GM19043 (cell line): ENCODE measurements around the gene GAREM1.
"Not testable (repeated sequence)": the region's sequence is repeated elsewhere in the genome, so short reads cannot be mapped to it uniquely, and the experiment has no call there.

Source experiments
- ATAC-seq: cut with Tn5 transposase; IDR thresholded peaks from one replicate; pipeline ENCODE4 v1.9.1; 2021; ENCODE audit warnings: low read depth; ENCODE audit not compliant: unreplicated experiment

Gene GAREM1

GRCh38 chr18:32372381-32373061 is 98.2 kb downstream of the GAREM1 start:
- ATAC-seq, result no peak

DNA sequence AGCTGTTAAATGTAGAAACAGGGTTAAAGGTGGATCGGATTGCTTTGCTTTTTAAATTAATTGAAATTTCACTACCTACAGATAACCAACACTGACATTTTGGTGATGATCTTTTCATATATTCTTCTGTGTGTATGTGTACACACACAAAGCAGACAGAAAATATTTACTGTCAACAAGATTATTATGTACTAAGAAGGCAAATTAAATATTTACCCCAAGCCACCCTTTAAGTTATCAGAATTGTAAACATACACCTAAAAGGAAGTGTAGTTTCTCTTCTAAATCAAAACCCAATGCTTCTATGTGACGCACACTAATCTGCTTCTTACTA is 98.7 kb downstream of the GAREM1 start:
- no peak for ATAC-seq

DNA sequence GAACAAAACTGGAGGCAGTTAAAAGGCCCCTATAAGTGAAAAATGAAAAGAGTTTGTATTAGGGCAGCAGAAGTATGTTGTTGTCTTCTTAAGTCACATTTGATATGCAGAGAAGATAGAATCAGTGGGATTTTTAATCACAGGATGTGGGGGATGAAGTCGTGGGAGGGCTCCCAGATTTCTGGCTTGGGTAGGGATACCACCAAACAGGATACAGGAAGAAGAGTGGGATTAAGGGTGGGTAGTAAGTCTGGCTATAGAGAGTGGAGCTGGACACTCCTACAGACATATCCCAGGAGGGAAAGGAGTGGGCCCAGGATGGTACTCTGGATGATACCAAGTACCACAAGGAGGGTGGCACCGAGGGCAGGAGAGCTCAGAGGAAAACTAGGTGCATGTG is 99.3 kb downstream of the GAREM1 start:
- no peak for ATAC-seq

DNA sequence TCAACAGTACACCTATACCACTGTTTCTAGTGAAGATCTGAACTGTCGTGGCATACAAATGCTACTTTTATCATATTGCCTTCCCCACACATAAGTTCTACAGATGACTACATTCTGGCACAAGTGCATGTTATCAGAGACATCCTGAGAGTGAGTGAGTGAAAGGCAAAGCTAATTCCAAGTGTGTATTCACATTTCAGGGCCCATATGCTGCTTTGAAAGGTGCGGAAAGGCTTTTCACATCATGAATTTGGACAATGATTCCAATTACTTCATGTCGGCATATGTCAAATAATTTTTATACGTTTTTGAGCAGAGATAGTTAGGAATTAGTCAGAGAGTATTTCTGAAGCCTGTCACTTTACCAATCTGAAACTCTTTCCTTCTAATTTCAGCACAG is 101.7 kb downstream of the GAREM1 start:
- no peak for ATAC-seq

DNA sequence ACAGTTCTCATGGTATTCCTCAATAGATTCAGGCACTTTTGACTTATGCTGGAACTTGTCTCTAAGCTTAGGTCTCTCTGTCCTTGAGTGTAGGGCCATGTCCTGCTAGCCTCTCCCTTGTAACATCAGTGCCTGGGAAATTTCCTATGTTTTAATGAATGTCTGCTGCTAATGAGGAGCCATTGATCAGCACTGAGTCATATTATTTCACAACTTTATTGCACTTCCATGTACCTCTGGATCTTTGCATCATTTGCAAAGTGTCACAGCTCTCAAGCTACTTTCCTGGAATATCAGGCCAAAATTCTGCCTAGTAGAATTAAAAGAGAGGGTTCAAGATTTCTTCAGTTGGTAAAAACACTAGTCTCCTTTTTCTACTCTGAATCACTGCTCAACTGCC is 102.5 kb downstream of the GAREM1 start:
- ATAC-seq, result no peak

GRCh38 chr18:32366586-32367538 is 103.8 kb downstream of the GAREM1 start:
- no peak for ATAC-seq

GRCh38 chr18:32362484-32362883 is 108.2 kb downstream of the GAREM1 start:
- no peak for ATAC-seq

DNA sequence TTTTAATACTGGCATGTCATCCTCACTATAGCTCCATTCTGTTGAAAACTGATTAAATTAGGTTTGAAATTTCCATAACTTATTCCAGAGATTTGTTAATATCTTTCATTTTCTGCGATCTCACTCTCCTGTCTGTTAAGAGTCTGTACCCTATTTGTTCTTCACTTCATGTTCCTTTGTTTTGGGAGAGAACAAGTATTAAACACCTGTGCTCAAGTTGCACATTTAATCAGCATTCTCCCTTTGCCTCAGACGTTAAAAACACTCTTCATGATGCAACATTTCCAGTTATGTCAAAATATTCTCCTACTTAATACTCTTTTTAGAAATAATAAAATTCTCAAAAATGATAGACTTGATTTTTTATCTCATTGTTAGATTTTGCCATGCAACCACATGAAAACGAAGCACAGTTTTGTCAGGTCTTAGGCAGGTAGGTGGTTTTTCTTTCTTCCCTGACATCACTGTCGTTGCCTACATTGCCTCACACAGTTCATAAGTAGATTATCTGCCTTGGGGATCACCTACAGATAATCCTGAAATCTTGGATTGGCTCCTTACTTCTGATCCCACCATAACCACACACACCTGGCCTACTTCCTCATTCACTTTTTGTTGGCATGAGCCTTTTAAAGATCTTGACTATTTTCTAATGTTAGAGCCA is 109.9 kb downstream of the GAREM1 start:
- ATAC-seq, result no peak

GRCh38 chr18:32358529-32358928 is 112.2 kb downstream of the GAREM1 start:
- ATAC-seq, result no peak

DNA sequence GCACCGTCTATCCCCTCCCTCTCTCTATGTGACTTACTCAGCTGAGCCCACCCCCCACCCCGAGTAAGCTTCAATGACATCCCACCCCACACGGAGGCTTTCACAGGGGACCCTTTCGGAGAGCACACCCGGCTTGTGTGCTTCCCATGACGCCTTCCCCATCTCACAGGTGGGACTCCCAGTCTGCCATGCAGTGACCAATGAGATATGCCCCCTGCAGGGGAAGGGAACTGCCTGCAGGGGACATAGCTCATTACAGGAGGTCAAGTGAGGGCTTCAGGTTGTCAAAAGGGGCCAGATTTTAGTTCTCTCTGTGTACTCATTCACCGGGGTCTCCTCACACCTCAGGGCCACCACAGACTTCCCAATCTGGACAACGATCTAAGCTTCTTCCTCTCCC is 112.6 kb downstream of the GAREM1 start:
- ATAC-seq, result no peak

- ATAC-seq, result no peak
These were observed 114.8 kb downstream of the GAREM1 start for GRCh38 chr18:32355896-32356295.

DNA sequence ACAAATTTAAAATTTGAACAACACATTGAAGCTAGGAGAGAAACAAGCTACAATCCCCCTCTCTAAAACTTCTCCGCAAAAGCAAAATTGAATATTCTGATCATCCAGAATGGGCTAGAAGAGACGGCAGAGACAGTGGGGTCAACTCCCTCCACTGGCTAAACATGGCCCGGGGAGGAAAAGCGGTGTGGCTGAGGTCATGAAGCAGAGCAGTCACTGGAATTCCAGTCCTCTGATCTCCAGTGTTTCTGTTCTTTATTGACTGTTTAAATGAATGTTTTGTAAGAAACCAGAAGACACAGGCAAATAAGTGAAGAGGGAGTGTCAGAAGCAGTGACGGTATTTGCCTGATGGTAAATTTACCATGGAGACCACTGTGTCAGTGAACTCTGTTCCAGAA is 116.2 kb downstream of the GAREM1 start:
- no peak for ATAC-seq

DNA sequence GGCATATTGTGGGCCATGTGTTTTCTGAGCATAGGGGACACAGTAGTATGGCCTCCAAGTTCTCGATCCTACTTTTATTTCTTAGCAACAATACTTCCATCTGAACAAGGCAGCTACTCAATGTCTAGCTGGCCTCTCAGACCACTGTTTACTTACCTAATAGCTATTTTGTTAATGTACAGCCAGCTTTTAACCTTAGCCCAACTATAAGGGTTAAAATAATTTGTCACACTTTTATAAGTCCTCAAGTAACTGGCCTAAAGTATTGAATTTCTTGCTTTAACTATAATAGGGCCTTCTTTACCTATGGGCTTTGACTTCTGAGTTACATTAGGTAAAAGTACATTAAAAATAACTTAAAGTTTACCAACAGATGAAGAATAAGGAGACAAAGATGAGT is 117.4 kb downstream of the GAREM1 start:
- ATAC-seq, result no peak

GRCh38 chr18:32351032-32351431 is 119.7 kb downstream of the GAREM1 start:
- no peak for ATAC-seq

DNA sequence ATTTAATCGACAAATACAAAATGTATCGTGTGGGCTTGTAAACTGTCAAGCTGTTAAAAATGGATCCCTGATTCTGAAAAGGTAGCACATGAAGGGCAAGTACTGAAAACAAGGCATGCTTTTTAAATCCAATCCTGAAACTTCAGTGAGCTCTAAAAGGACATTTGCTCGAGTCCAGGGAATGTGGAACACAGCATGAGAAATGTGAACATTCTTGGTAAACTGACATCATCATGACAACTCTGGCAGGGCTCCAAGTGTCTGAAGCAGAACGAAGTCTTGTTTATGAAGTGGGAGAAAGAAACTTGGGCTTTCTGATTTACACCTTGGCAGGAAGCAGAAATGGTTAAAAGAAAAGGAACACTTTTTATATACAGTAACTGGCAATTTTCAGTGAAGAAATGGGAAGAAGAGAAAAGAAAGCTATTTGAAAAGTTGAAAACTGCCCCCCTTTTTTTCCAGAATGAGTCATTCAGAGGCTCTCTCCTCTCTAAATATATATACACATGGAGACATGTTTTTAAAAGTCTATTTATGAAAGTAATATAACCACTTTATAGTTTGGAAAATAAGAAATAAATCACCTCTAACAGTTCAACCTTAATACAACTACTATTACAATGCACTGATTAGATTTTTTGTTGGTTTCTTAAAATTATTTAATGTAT is 120.8 kb downstream of the GAREM1 start:
- ATAC-seq, result no peak

GRCh38 chr18:32346671-32347070 is 124.0 kb downstream of the GAREM1 start:
- no peak for ATAC-seq

- no peak for ATAC-seq
These were observed 127.0 kb downstream of the GAREM1 start for GRCh38 chr18:32343634-32344033.

- not testable (repeated sequence) for ATAC-seq
These were observed 129.6 kb downstream of the GAREM1 start for GRCh38 chr18:32341112-32341511.

GRCh38 chr18:32339045-32339444 is 131.6 kb downstream of the GAREM1 start:
- no peak for ATAC-seq

DNA sequence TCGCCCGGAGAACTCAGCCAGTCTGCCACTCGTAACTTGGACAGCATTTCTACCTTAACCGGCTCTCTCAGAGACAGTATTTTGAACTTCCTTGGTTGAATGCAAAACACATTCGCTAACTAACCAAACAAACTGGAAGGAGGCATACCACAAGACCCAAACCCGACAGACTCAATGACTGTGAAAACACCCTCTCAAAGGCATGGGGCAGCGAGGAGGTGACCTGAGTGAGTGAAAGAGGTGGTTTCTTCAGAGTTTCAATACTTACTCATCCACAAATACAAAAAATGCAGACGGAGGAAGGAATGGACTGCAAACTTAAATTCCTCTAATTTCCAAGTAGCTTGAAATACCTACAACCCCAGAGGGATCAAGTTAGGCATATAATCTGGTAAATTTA is 132.9 kb downstream of the GAREM1 start:
- no peak for ATAC-seq

DNA sequence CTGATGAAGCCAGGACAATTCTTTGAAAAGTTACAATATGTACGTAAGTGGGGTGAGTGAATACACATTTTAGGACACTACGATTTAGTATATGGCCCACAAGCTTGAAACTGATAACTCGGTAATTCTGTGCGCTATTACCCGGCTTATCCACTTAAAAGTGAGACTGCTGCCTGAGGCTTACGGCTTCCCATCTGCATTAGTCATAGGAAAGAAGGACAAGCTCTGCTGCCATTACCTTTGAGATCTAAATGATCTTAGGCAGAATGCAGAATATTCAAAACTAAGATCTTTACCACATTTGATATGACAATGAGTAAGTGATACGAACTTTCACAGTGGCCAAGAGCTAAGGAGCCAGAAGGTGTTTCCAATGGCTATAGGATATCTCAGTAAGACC is 133.3 kb downstream of the GAREM1 start:
- ATAC-seq, result no peak
